ENCODE measurements around the gene SLC25A22.

Gene SLC25A22

DNA sequence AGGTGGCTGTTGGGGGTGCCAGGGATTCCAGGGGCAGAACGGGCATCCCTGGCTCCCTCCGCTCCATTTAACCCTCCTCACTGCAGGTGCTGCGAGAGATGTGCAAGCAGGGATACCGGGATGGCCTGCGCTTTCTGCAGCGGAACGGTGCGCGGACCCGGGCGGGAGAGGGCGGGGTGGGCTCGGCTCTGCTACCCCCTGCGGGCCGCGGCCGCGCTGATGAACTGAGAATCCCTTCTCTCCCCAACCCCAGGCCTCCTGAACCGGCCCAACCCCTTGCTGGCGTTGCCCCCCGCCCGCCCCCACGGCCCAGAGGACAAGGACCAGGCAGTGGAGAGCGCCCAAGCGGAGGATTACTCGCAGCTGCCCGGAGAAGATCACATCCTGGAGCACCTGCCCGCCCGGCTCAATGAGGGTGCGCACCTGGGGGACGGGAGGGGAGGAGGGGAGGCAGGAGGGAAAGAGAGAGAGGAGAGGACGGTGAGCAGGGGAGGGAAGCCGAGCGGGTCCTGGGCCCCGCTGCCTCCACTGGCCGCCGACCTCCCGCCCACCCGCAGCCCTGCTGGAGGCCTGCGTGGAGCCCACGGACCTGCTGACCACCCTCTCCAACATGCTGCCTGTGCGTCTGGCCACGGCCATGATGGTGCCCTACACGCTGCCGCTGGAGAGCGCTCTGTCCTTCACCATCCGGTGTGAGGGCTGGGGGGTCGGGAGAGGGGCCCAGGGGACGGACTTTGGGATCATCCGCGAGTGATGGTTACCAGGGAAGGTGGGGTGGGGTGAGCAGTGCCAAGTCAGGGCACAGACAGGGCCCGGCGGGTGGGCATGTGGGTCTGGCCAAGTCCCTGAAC lies 25.6 kb upstream of the SLC25A22 start:
- DNase-seq = no peak

GRCh38 chr11:821512-822371 lies 23.7 kb upstream of the SLC25A22 start:
- peak in 4 of 56 donors; percentile 31 to 54 (median 48) for DNase-seq

GRCh38 chr11:820655-821511 lies 22.8 kb upstream of the SLC25A22 start:
- peak in 9 of 56 donors; percentile 19 to 61 (median 28) for DNase-seq

DNA sequence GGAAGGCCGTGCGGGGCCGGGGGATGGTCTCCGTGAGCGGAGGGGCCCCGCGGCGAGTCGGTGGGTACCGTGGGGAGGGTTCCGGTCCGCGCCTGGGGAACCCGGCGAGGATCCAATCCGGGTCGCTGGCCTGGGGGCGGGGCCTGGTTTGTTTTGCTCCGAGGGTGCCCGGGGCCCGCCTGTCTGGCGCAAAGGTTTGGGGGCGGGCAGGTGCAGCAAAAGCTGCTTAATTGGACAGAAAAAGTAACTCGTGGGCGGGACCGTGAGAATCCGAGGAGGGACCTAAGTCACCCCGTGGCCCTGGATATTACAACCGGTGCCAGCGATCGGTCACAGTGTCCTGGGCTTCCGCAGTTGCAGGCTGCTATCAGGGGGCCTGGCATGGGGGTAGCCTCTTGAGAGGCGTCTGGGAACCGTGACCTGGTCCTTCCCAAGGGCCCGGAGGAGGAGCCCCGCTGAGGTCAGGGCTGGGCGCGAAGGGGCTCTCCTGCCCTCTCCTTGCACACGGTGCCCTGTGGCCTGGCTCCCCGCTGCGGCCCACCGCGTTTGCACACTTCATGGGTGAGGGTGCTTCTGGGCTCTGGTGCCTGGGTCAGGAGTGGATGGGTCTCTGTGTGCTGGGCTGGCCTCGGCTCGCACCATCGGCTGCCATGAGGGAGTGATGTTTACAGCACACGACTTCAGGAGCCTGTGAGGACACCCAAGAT lies 22.0 kb upstream of the SLC25A22 start:
- peak in 42 of 56 donors; percentile 21 to 82 (median 62) for DNase-seq

GRCh38 chr11:819129-819931 lies 21.2 kb upstream of the SLC25A22 start:
- peak in 55 of 56 donors; percentile 39 to 95 (median 84) for DNase-seq

- DNase-seq = no peak
Observed at GRCh38 chr11:818396-819128, 20.5 kb upstream of the SLC25A22 start, which contains the start of gene PNPLA2. Gene PNPLA2 (plus strand): TSS chr11:818914. CDS start chr11:819719, 805 bp downstream.

DNA sequence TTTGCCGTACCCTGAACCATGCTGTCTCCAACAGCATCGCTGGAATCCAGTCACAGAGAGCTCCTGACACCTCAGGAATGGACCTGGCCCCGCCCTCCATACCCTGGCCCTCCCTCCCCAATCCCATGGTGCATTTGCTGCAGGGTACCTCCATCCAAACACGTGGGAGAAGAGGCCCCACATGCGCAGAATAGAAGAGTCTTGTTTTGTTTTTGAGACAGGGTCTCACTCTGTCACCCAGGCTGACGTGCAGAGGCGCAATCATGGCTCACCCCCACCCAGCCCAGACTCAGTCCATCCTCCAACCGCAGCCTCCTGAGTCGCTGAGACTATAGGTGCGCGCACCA lies 18.3 kb upstream of the SLC25A22 start:
- DNase-seq = no peak

GRCh38 chr11:815675-816432 lies 17.8 kb upstream of the SLC25A22 start:
- no peak for DNase-seq

DNA sequence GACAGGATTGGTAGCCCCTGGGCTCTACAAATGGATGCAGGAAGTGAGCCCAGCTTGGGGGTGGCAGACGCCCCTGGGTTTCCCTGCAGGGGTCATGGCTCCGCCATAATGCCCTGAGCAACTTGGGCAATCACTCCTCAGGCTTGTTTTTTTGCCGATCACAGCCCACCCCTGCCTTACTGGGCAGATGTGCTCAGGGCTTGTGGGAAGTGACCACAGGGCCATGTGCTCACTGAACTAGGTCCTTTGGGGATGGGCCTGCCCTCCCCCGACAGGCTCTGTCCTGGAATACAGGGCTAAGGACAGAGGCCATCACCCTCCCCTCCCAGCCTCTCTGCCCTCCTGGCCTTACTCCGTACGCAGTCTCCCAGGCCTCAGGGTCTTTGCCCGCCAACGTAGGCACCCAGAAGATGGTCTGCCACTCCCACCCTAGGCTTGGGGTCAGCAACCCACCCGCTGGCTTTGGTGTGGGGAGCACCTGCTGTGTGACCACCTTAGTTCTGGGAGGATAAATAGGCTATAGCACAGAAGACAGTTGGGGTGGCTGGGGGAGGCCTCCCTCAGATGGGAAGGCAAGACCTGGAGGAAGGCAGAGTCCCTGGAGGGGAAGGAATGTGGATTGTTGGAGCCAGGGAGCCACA lies 15.5 kb upstream of the SLC25A22 start:
- DNase-seq = no peak

DNA sequence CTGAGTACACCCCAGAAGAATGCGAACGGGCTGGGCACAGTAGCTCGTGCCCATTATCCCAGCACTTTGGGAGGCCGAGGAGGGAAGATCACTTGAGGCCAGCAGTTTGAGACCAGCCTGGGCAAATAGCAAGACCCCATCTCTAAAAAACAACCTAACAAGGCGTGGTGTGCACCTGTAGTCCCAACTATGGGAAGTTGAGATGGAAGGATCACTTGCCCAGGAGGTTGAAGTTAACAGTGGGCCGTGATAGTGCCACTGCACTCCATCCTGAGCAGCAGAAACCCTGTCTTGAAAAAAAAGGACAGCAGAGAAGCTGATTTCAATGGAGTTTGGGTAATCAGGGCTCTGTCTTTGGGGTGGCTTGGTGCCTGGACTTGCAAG lies 15.0 kb upstream of the SLC25A22 start:
- no peak for DNase-seq

DNA sequence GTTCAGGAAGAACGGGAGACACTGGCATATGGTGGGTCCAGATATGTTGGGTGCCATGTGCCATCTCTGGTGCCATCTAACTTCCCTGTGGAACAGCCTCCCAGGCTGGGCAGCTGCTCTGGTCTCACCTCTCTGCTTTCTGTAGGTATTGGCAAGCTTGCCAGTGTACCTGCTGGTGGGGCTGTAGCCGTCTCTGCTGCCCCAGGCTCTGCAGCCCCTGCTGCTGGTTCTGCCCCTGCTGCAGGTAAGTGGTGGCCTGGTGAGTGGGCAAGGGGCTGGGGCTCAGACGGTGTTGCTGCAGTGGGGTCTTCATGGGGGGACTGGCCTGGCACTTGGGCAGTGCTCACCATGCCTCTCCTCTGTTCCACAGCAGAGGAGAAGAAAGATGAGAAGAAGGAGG lies 14.3 kb upstream of the SLC25A22 start:
- DNase-seq = no peak

DNA sequence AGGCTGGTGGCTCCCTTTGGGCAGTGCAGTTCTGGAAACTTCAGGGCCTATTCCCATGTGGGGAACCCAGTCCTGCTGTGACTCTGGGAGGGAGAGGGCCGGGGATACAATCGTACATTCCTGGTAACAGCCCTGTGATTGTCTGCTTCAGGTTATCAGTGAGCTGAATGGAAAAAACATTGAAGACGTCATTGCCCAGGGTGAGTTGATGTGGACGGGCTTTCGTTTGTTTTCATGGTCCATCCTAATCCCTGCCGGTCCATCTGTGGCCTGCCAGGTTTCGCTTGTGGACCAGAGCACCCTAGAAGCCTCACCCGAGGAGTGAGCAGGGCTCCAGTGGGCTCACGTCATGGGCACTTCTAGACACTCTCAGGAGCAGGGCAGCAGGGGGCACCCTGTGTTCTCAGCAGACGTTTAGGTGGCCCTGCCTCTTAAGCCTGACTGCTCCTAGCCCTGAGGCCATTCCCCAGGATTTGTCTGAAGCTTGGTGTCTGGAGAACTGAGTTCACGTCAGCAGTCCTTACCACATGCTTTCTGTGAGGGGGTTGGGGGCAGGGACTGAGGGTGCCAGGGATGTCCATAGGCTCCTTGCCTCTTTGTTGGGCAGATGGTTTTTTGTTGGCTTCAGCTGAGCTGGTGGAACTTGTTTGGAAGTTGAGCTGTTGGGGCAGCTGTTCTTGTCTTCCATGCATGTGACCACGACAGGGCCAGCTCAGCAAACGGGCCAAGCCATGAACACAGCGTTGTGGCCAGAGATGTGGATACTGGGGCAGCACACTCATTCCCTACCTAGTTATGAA lies 13.6 kb upstream of the SLC25A22 start:
- DNase-seq = no peak

- no peak for DNase-seq
Observed at GRCh38 chr11:810040-810567, 12.0 kb upstream of the SLC25A22 start.

DNA sequence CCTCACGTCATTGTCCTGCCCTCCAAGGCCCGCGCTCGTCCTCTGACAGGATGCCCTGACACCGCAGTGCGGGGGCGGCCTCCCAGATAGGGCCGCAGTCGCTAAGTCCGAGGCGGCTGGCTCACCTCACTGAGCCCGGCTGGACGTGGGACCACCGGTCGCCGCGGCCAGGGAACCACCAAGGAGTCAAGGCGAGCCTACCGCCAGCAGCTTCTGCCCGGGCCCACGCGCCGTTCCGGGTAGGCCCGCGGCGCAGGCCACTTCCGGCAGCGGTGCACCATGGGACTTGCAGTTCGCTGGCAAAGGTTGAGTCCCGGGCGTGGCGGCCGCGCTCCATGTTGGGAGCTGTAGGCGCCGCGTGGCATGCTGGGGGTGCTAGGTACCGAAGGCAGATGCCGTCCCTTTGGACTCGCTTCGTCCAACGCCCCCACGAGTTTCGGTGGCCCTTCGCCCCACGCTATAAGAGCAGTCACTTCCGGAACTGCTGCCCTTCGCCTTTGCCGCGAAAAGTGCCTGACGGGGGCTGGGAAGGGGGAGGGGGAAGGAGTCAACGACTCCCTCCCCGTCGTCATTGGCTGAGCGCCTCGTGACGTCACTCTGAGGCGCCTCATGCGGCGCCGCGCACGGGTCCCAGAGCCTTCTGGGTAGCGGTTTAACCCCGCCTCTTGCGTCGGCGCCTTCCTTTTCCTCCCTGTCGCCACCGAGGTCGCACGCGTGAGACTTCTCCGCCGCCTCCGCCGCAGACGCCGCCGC lies 11.4 kb upstream of the SLC25A22 start, which contains the start of gene RPLP2:
RPLP2 (plus strand) TSS at position 681 of the 753 bp plus-strand sequence. CDS start 268 bp downstream, outside the sequence.
- DNase-seq = peak; percentile 83 to 100 (median 97)

- peak in 1 of 56 donors; percentile 81 for DNase-seq
Observed at GRCh38 chr11:808427-809286, 10.6 kb upstream of the SLC25A22 start.

All from nucleus accumbens (tissue), 56 donors.